Epithelial cell of proximal tubule (primary cell): ENCODE data around the gene LCOR. TPM values are rescaled to one million over a fixed set of nuclear protein-coding genes. Genes with fewer than 3 reads are reported as not detected.

Experiments
- DNase-seq: peaks from one replicate; pipeline ENCODE4 v3.0.0-alpha.2; 2011; ENCODE audit warnings: low read depth
- H3K4me3 ChIP-seq: 2 replicates; pipeline ENCODE4 v1.5.1; 2011; ENCODE audit warnings: low read depth, mild to moderate bottlenecking, low read length
- total RNA-seq: library from RNA; depleted of rRNA; stranded (reverse); fragments of >200 nt; gene quantifications from 2 replicates; pipeline ENCODE4 v1.2.3, GENCODE V29; 2015
- TF ChIP-seq, protein P1 (sequence below): conservative IDR thresholded peaks from 2 replicates; pipeline ENCODE4 v1.5.1; 2012; ENCODE audit warnings: low read depth, mild to moderate bottlenecking, low read length

The LCOR gene
- total RNA-seq, 1 donor from 2014 or later: 17.2 TPM

DNA sequence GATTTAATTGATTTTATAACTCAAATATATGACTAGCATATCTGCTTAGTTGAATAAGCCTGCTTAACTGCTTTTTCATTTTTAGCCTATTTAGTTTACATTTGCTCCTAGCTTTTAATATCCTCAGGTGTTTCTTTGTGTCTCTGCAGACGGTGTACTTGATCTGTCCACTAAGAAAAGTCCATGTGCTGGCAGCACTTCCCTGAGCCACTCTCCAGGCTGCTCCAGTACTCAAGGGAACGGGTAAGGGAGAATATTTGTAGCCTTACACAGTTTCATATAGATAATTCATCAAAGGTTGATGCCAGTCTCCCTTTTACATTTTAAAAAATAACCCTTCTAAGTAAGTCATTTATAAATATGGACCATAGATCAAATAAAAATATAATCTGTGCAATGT lies 119.9 kb downstream of the LCOR start:
- no peak overlapping the region for H3K4me3 ChIP-seq
- TF ChIP-seq, protein P1, sequence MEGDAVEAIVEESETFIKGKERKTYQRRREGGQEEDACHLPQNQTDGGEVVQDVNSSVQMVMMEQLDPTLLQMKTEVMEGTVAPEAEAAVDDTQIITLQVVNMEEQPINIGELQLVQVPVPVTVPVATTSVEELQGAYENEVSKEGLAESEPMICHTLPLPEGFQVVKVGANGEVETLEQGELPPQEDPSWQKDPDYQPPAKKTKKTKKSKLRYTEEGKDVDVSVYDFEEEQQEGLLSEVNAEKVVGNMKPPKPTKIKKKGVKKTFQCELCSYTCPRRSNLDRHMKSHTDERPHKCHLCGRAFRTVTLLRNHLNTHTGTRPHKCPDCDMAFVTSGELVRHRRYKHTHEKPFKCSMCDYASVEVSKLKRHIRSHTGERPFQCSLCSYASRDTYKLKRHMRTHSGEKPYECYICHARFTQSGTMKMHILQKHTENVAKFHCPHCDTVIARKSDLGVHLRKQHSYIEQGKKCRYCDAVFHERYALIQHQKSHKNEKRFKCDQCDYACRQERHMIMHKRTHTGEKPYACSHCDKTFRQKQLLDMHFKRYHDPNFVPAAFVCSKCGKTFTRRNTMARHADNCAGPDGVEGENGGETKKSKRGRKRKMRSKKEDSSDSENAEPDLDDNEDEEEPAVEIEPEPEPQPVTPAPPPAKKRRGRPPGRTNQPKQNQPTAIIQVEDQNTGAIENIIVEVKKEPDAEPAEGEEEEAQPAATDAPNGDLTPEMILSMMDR: no peak
- no peak for DNase-seq

DNA sequence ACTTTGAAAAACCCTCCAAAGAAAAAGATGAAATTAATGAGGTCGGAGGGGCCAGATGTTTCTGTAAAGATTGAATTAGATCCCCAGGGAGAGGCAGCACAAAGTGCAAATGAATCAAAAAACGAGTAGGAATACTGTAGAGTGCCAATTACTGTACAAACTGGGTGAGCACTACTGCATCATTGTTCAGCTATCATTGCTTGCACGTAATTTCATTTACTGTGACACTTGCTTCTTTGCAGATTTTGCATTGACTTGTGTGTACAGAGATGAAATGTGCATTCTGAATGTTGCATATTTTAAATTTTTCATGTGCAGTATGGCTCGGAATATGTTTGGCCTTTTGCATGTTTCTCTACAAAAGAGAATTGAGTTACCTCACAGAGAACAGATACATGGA lies 123.7 kb downstream of the LCOR start:
- TF ChIP-seq, protein P1: no peak
- H3K4me3 ChIP-seq: no peak overlapping the region
- DNase-seq: no peak

DNA sequence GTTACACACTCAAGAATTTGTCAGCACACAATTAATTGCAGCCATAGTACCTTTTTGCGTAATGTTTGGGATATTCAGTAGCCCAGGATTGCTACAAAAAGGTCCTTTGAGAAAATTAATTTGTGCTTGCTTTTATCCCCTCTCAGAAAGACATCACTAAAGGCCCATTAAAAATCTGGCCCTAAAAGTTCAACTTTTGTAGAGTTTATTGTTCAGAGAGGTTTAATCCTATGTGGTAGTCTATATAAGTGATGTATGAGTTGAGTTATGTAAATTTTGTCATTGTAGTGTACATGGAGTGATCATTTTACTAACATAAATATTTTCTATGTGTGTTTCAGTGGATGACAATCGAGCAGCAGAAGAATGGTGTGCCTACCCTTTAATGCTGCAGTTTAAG lies 126.0 kb downstream of the LCOR start:
- DNase-seq: no peak
- TF ChIP-seq, protein P1: no peak
- H3K4me3 ChIP-seq: no peak overlapping the region

DNA sequence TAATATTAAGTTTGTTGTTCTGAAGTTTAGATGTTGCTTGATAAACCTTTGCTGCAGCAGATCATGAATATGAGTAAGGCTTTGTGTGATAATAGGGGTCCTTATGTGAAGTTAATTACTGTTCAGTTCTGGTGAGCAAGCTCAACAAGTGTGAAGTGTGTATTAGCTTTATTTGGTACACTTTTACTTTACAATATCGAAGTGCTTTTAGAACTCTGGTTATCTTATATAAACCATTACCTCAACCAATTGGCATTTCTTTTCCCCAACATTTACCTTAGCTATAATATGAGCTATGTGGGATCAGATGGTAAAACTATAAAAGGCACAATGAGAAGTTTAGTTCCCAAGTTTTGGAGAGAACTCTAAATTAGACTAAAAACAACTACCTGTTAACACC lies 127.6 kb downstream of the LCOR start:
- no peak for DNase-seq
- no peak overlapping the region for H3K4me3 ChIP-seq
- TF ChIP-seq, protein P1: no peak

DNA sequence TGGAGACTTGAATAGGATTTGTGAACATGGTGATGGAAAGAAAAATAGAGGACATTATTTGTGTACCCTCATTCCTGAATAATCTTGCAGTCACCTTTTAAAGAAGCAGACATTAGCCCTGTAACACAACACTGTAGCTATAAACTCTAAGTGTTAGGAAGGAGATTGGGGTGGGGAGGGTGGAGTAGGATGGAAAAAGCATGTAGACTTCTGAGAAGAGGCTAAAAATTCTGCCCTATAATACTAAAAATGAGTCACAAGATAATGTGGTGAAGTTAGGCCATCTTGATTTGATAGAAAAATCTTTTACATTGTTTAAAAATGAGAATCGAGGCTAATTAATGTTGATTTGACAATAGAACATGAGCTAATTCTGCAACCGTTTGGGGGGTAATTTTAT lies 128.8 kb downstream of the LCOR start:
- no peak for DNase-seq
- TF ChIP-seq, protein P1: no peak
- no peak overlapping the region for H3K4me3 ChIP-seq

DNA sequence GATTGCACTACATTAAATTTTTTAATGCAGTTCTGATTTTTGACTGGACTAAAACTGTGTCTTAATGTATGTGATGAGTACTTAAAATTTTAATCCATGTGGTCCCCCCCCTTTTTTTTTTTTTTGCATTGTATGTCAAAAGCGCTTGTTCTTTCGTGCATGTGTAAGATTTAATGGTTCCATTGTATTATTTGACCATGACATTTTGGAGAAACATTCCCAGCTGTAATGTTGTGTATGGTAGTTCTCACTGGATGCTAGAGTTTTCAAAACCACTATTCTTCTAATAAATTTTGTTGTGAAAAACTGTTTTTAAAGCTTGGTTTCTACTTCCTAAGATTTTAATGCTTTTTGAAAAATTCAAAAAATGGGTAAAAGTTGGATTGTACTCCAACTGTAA lies 132.0 kb downstream of the LCOR start:
- no peak overlapping the region for H3K4me3 ChIP-seq
- DNase-seq: no peak
- TF ChIP-seq, protein P1: no peak

DNA sequence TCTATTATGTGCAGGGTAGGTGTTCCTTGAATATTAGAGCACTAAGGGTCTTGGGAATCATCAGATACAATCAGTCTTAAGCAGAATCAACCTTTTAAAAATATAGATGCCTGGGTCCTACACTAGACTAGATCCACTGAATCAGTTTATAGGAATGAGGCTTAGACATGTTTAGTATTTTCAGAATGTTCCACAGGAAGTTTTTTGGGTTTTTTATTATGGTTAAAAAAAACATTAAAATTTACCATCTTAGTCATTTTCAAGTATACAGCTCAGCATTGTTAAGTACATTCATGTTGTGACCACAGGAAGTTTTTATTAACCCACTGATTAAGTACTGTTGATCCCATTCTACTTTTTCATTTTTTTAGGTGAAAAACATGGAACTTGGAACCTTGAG lies 135.7 kb downstream of the LCOR start:
- DNase-seq: no peak
- no peak overlapping the region for H3K4me3 ChIP-seq
- TF ChIP-seq, protein P1: no peak
